Measurements from ENCODE around the gene UBAP1. TPM values are rescaled to one million over a fixed set of nuclear protein-coding genes. Genes with fewer than 3 reads are reported as not detected.
"Not testable (repeated sequence)": the region's sequence is repeated elsewhere in the genome, so short reads cannot be mapped to it uniquely, and the experiment has no call there.

The UBAP1 gene
- total RNA-seq, 1 donor from 2014 or later: 30.9 TPM

- no peak overlapping the region for H3K27ac Mint-ChIP-seq
- no peaks in the 10 kb centered on the region for H3K9me3 Mint-ChIP-seq
- intact Hi-C loops (cut with micrococcal nuclease): no loop called here
- H3K4me3 Mint-ChIP-seq: no peak overlapping the region
- DNase-seq: no peak
- H3K36me3 Mint-ChIP-seq (ENCODE audit: low read depth): peaks cover 6% of the 10 kb centered on the region
- no peaks in the 10 kb centered on the region for H3K27me3 Mint-ChIP-seq
- peaks cover 4% of the 10 kb centered on the region for H3K4me1 Mint-ChIP-seq
These were observed 97.9 kb downstream of the UBAP1 start for GRCh38 chr9:34276772-34277171.

- H3K36me3 Mint-ChIP-seq (ENCODE audit: low read depth): peaks cover 6% of the 10 kb centered on the region
- peaks cover 4% of the 10 kb centered on the region for H3K4me1 Mint-ChIP-seq
- H3K27ac Mint-ChIP-seq: no peak overlapping the region
- no peak overlapping the region for H3K4me3 Mint-ChIP-seq
- intact Hi-C loops (cut with micrococcal nuclease): no loop called here
- no peaks in the 10 kb centered on the region for H3K9me3 Mint-ChIP-seq
- no peak for DNase-seq
- H3K27me3 Mint-ChIP-seq: no peaks in the 10 kb centered on the region
These were observed 100.6 kb downstream of the UBAP1 start for GRCh38 chr9:34279411-34279810.

GRCh38 chr9:34282096-34282495 is 103.3 kb downstream of the UBAP1 start:
- intact Hi-C loops (cut with micrococcal nuclease): no loop called here

GRCh38 chr9:34289159-34289558 is 110.3 kb downstream of the UBAP1 start:
- Mint-ChIP-seq H3K27me3 (no peaks in the 10 kb centered on the region), H3K27ac (no peak overlapping the region), H3K4me3 (no peak overlapping the region), H3K9me3 (no peaks in the 10 kb centered on the region), H3K4me1 (no peaks in the 10 kb centered on the region), H3K36me3 (ENCODE audit: low read depth) (peaks cover 8% of the 10 kb centered on the region)
- DNase-seq: no peak
- intact Hi-C loops (cut with micrococcal nuclease): no loop called here

More at GRCh38 chr9:34282096-34282495, 103.3 kb downstream of the UBAP1 start:
- Mint-ChIP-seq H3K9me3 (no peaks in the 10 kb centered on the region), H3K4me1 (peaks cover 4% of the 10 kb centered on the region), H3K27me3 (no peaks in the 10 kb centered on the region), H3K27ac (no peak overlapping the region), H3K4me3 (no peak overlapping the region), H3K36me3 (ENCODE audit: low read depth) (peaks cover 12% of the 10 kb centered on the region)
- DNase-seq: no peak

- Mint-ChIP-seq H3K27me3 (no peaks in the 10 kb centered on the region), H3K9me3 (no peaks in the 10 kb centered on the region), H3K4me3 (no peak overlapping the region), H3K27ac (no peak overlapping the region), H3K36me3 (ENCODE audit: low read depth) (peaks cover 6% of the 10 kb centered on the region), H3K4me1 (no peaks in the 10 kb centered on the region)
- intact Hi-C loops (cut with micrococcal nuclease): no loop called here
- no peak for DNase-seq
These were observed 112.2 kb downstream of the UBAP1 start for GRCh38 chr9:34291023-34291422.

- no peak for DNase-seq
- intact Hi-C loops (cut with micrococcal nuclease): no loop called here
- Mint-ChIP-seq H3K4me1 (no peaks in the 10 kb centered on the region), H3K27me3 (no peaks in the 10 kb centered on the region), H3K4me3 (no peak overlapping the region), H3K9me3 (no peaks in the 10 kb centered on the region), H3K36me3 (ENCODE audit: low read depth) (peaks cover 3% of the 10 kb centered on the region), H3K27ac (no peak overlapping the region)
These were observed 112.6 kb downstream of the UBAP1 start for GRCh38 chr9:34291423-34291822.

GRCh38 chr9:34292552-34292951 is 113.7 kb downstream of the UBAP1 start:
- H3K4me3 Mint-ChIP-seq: no peak overlapping the region

GRCh38 chr9:34301064-34301463 is 122.2 kb downstream of the UBAP1 start:
- H3K36me3 Mint-ChIP-seq (ENCODE audit: low read depth); H3K4me1 Mint-ChIP-seq; intact Hi-C loops (cut with micrococcal nuclease); H3K4me3 Mint-ChIP-seq; DNase-seq; H3K9me3 Mint-ChIP-seq; H3K27me3 Mint-ChIP-seq; H3K27ac Mint-ChIP-seq: not testable (repeated sequence)

More at GRCh38 chr9:34292552-34292951, 113.7 kb downstream of the UBAP1 start:
- no peaks in the 10 kb centered on the region for H3K36me3 Mint-ChIP-seq (ENCODE audit: low read depth)
- H3K27ac Mint-ChIP-seq: no peak overlapping the region
- H3K9me3 Mint-ChIP-seq: no peaks in the 10 kb centered on the region
- no peak for DNase-seq
- intact Hi-C loops (cut with micrococcal nuclease): no loop called here
- no peaks in the 10 kb centered on the region for H3K4me1 Mint-ChIP-seq
- H3K27me3 Mint-ChIP-seq: no peaks in the 10 kb centered on the region

Other genes starting within 250 kb of the UBAP1 start
- 51.8 and 55.6 TPM in 2 replicates for gene UBAP2, start 130.2 kb upstream of the UBAP1 start, total RNA-seq
- 45.6 and 51.9 TPM in 2 replicates for gene DCAF12, start 52.3 kb upstream of the UBAP1 start, total RNA-seq
- gene KIF24, start 150.2 kb downstream of the UBAP1 start, total RNA-seq: 5.9 and 6.2 TPM in 2 replicates
- 30.4 and 31.9 TPM in 2 replicates for gene NUDT2, start 150.5 kb downstream of the UBAP1 start, total RNA-seq
- gene MYORG, start 197.9 kb downstream of the UBAP1 start, total RNA-seq: 1.4 TPM in 2 replicates